ENCODE data around the gene SLC17A7. TPM values are rescaled to one million over a fixed set of nuclear protein-coding genes. Genes with fewer than 3 reads are reported as not detected.

The SLC17A7 gene
- total and polyA plus RNA-seq, 2 of the 8 experiments (the other 6 are each of a cell fraction or from before 2014, with no cell fraction given) = 2.7 to 3.0 TPM

GRCh38 chr19:49481020-49481683 lies 39.8 kb upstream of the SLC17A7 start:
- Histone ChIP-seq H3K79me2 (ENCODE audit: control insufficient read depth in 1 of 2, insufficient read depth in 2 of 2, low read length in 2 of 2) (no peaks in the 10 kb centered on the region), H2BK20ac (ENCODE audit: low read length) (no peak overlapping the region), H3K79me1 (ENCODE audit: low read depth, low read length) (no peaks in the 10 kb centered on the region), H3K36me3 (ENCODE audit: control insufficient read depth in 2 of 4, insufficient read depth in 4 of 4, low read length in 3 of 4) (no peaks in the 10 kb centered on the region), H3K18ac (ENCODE audit: extremely low read depth, low read length) (no peak overlapping the region), H3K27ac (ENCODE audit: low read depth, low read length) (no peak overlapping the region), H3K4ac (replicated peaks; ENCODE audit: insufficient read length, low read depth, low read length) (no peak overlapping the region), H2BK12ac (ENCODE audit: low read depth, low read length) (no peak overlapping the region), H2BK5ac (ENCODE audit: low read depth, low read length) (no peak overlapping the region), H4K91ac (replicated peaks; ENCODE audit: insufficient read length, low read length) (peak overlapping the region; percentile 40), H4K5ac (ENCODE audit: insufficient read length, low read depth, low read length) (no peak overlapping the region), H2BK120ac (replicated peaks; ENCODE audit: low read depth, low read length) (no peak overlapping the region), H3K23ac (ENCODE audit: insufficient read length) (no peak overlapping the region), H2BK15ac (ENCODE audit: low read length) (no peak overlapping the region), H3K4me1 (replicated peaks in 1 of 4; ENCODE audit: control insufficient read depth in 3 of 4, insufficient read depth in 4 of 4, low read length in 3 of 4) (0 out of 7 replicates have a peak, but pooled peaks cover 0 to 2% (median 0%) of the 10 kb centered on the region in 4 experiments), H3K56ac (replicated peaks; ENCODE audit: insufficient read length, low read depth, low read length) (no peak overlapping the region), H3K23me2 (ENCODE audit: low read depth, low read length) (no peaks in the 10 kb centered on the region), H2AK5ac (ENCODE audit: low read depth, low read length) (no peak overlapping the region), H3K9ac (replicated peaks in 1 of 4; ENCODE audit: extremely low read depth in 1 of 4, low read depth in 3 of 4, low read length in 3 of 4) (no peak overlapping the region), H3K9me3 (ENCODE audit: insufficient read depth in 2 of 2, low read depth in 1 of 2, low read length in 1 of 2) (no peaks in the 10 kb centered on the region), H4K8ac (ENCODE audit: extremely low read depth, insufficient read depth, low read length) (no peak overlapping the region), H3K27me3 (replicated peaks in 1 of 4; ENCODE audit: control insufficient read depth in 3 of 4, extremely low read depth in 1 of 4, insufficient read depth in 3 of 4, low read length in 3 of 4) (no peaks in the 10 kb centered on the region), H3K4me3 (ENCODE audit: extremely low read depth in 1 of 4, insufficient read depth in 2 of 4, low read depth in 3 of 4, low read length in 4 of 4) (no peak overlapping the region), H4K20me1 (replicated peaks in 1 of 2; ENCODE audit: control insufficient read depth in 1 of 2, insufficient read depth in 2 of 2, low read length in 2 of 2) (no peaks in the 10 kb centered on the region), H3K4me2 (ENCODE audit: insufficient read depth in 1 of 2, low read depth in 2 of 2, low read length in 2 of 2) (no peak overlapping the region), H2AFZ (ENCODE audit: low read length) (no peak overlapping the region), H3K14ac (ENCODE audit: insufficient read length) (no peak overlapping the region)
- ChIA-PET CTCF (ENCODE audit: partially characterized antibody) (interaction anchor here (0.6 to 3.3 kb wide), 5 partner anchors 9 to 92 kb away, joined by 3 to 22 read pairs (median 7); partner anchors contain the start of gene FLT3LG), POLR2A (ENCODE audit: partially characterized antibody) (interaction anchor here (0.7 to 6.8 kb wide), 7 partner anchors 8 to 28 kb away, joined by 3 to 89 read pairs (median 3); partner anchors contain the start of genes ALDH16A1 and RPS11)
- DNase-seq (ENCODE audit: low read depth in 1 of 2, low spot score in 2 of 2) (no peak), FAIRE-seq (no peak)
- TF ChIP-seq CREB1 (IDR thresholded peaks at IDR 0.05) (no peak), TAF1 (IDR thresholded peaks at IDR 0.05; ENCODE audit: low read depth, low read length) (no peak), TEAD4 (IDR thresholded peaks at IDR 0.05; ENCODE audit: low read depth, low read length) (no peak)
- 91% methylated on average over 5 of the region's 7 CpGs; no CpG with 5 or more reads in 1 of the 2 experiments for WGBS, 2 experiments (ENCODE audit: extremely low coverage in 1 of 2, insufficient coverage in 1 of 2, insufficient read length in 1 of 2, insufficient replicate concordance in 2 of 2, low coverage in 1 of 2, low lambda C conversion rate in 2 of 2, missing lambda C conversion rate in 1 of 2)
